Activated CD8-positive, alpha-beta memory T cell treated with anti-CD3 and anti-CD28 coated beads, Interleukin-2, amount 50 U/mL, for 4 hours (primary cell): ENCODE measurements around the gene ZNF236.
"Not testable (repeated sequence)": the region's sequence is repeated elsewhere in the genome, so short reads cannot be mapped to it uniquely, and the experiment has no call there.

Experiments
- DNase-seq: peaks from one replicate; pipeline ENCODE4 v3.0.0-alpha.2; 2020

ZNF236 gene

DNA sequence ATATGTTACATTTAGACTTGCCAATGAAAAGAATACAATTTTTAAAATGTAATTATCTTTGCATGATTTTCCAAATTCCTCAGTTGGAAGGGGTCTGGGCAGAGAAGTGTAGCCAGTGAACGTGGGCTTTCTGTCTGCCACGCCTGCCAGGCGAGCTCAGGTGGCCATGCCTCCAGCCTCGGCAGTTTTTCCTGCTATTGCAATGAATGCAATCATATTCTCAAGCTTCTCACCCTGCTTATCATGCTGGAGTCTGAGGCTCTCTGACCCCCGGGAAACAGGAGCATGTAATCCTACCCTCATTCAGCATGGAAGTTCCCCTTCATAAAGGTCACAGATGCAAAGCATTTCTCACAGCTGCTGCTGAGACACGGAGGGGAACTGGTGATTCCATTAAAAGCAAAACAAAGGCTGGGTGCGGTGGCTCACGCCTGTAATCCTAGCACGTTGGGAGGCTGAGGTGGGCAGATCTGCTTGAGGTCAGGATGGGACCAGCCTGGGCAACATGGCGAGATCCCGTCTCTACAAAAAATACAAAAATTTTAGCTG lies 155.4 kb downstream of the ZNF236 start:
- DNase-seq: no peak

DNA sequence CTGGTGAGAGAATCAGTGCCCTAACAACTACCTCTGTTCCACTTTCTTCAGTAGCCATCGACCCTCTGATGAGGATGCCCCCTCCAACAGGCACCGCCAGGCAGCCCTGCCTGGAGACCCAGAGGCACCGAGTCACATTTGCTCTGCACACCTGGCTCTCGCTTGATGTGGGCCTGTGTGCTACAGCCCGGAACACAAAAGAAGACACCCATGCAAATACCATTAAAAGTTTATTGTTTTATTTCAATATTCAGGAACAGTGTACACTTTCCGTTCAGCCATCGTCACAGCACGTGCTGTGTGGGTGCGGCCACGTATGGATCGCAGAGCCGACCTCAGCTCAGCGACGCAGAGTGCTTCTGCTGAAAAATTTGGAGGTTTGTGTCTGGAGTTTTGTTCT lies 156.3 kb downstream of the ZNF236 start:
- no peak for DNase-seq

DNA sequence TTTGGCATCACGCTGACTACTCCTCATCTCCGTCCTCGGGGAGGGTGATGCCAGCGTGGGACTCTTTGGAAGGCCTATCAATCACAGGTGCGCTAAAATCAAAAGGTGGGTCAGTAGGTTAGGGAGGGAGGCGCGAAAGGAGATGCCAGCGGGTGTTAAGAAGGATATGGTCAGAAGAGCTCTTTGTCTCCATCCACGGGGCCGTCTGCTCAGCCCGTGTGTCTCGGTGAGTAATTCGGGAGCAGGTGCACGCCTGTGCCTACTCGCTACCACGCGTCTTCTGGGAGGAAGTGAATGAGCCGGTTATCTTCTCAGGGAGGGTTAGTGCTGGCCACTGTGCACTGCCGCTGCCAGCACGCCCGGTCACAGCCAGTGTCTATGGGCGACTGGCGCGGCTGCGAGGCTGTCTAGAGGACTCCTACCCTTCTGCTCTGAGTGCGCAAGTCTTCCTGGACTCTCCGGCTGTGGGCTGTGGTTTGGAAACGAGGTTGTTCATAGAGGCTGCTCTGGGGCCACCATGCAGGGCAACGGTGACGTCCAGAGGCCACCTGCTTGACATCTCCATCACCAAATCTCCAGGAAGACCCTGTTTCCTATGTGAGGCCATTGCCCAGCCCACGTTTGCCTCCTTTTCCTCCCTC lies 156.9 kb downstream of the ZNF236 start:
- no peak for DNase-seq

DNA sequence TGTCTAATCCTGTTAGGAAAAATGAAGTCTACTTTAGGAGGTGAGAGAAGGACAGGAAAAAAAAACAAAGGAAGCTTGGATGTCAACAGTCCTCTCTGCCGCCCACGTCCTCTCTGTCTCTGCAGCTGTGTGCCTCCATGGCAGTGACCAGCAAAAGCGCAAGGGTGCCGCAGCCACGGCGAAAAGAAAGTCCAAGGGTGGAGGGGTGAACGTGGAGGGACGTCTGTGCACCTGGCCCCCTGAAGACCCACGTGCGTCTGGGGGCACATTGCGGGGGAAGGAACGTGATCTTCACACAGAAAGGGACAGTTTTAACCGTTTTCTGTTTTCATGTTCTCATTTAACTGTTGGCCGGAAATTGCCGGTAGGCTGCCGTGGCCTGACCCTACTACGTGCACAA lies 157.5 kb downstream of the ZNF236 start:
- DNase-seq: no peak

DNA sequence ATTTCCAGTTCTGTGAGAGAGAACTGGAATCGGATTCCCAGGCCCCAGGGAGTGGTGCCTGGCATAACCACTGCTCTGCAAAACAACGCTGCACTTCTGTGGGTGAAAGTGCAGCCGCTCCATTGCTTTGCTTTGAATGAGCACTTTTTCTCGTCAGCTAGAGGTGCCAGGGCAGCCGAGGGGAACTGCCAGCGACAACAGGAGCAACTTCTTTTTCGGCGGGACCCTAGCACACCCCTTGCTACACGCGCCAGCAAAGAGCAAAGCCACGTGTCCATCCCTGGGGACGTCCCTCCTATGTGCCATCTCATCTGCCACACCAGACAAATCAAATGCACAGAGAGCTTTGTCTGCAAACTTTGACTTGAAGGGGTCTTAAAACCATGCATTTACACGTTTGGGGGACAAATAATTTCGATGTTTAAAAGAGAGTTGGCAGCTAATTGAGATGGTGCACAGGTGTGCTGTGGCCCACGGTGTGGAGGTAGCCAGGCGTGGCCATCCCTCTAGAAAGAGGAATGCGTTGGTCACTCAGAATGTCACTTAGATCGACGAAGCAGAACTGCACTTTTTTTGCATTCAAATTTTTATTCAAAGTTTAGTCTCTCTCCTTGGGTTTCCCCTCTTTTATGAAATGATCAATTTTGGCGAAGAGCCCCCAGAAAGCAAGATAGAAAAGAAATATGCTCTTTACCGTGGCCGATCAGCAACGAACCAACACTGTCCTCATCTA lies 158.5 kb downstream of the ZNF236 start:
- no peak for DNase-seq

DNA sequence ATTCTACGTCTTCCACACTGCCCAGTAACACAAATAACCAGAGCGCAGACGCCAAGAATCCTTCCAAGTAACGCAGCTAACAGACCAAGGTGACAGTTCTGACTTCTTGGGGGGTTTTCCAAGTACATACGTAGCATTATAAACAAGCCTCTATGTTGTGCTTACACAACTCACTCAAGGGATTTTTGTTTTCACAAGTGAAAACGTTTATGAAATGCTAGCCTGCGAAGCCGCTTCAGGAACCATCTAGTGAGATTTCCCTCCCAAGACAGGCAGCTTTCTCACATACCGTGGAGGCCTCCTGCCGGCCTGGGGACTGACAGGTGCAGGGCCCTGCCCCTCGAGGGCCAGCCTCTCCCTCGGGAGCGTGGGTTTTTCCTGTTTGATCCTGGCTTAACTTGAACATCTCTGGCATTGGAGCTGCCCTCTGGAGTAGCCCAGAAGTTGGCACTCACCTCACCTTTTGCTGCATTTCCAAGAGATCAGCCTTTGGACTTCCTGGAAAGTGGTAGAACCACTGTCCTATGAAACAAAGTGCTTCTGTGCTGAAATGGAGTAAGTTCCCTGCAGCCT lies 159.1 kb downstream of the ZNF236 start:
- no peak for DNase-seq

DNA sequence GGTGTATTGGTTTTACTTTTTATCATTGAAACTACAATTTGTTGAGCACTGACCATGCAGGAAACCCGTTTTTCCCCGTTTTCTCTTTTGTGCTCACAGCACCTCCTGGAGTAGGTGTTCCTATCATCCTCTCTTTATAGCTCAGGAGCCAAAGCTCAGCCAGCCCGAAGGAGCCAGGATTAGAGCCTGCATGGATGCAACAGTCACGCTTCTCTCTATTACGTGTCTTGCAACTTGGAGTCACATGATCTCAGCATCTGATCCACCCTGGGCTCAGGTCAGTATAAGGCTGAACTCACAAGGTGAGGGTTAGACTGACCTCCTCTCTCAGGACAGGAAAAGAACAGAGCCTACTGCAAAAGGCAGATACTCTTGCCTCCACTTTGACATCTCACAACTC lies 159.7 kb downstream of the ZNF236 start:
- no peak for DNase-seq

DNA sequence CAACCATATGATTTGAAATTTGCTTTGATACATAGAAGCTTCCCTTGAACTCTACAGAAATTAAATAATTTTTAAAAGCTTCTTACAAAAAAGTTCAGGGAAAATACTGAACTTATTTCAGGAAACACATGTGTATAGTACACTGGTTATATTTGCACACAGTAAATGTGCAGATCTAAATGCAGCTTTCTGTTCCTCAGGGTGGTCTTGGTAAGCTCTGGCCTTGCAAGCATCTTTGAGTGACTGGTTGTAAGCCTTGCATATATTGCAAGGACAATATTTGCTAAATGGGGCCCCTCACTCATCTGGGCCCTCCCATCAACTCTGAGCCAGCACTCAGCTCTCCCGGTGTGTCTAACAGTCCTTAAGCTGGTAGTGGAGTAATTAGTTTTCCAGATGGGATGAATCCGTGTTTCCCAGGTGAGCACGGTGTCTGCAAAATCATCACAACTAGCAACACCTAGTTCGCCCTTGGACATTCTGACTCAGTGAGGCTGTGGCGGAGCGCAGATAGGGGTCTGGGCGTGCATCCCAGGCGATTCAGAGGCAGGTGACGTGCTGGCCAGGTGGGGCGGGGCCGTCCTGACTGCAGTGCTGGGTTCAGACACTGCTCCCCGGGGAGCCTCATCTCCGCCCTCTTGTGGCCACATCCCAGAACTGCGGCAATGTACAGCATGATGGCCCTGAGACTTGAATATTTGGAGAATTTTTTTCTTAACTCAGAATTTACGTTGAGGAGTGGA lies 160.7 kb downstream of the ZNF236 start:
- peak; percentile 87 for DNase-seq

DNA sequence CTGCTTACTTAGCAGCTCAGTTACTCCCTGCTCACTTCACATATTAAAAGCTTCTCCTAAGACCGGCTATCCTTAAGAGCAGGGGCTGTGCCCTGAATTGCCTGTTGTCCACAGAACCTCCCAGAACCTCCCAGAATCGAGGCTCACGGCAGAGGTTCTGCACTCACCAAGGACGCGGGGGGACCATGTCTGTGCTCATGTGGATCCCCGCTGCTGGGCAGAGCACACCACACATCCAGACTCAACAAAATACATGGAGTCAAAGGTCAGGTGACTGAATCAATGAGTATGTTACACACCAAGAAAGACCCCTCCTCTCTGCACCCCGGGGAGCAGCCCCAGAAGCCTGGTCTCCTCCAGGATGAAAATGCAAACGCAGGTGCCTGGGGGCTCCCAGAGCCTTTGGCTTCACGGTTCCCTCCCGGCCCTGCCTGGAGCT lies 161.3 kb downstream of the ZNF236 start:
- DNase-seq: no peak

DNA sequence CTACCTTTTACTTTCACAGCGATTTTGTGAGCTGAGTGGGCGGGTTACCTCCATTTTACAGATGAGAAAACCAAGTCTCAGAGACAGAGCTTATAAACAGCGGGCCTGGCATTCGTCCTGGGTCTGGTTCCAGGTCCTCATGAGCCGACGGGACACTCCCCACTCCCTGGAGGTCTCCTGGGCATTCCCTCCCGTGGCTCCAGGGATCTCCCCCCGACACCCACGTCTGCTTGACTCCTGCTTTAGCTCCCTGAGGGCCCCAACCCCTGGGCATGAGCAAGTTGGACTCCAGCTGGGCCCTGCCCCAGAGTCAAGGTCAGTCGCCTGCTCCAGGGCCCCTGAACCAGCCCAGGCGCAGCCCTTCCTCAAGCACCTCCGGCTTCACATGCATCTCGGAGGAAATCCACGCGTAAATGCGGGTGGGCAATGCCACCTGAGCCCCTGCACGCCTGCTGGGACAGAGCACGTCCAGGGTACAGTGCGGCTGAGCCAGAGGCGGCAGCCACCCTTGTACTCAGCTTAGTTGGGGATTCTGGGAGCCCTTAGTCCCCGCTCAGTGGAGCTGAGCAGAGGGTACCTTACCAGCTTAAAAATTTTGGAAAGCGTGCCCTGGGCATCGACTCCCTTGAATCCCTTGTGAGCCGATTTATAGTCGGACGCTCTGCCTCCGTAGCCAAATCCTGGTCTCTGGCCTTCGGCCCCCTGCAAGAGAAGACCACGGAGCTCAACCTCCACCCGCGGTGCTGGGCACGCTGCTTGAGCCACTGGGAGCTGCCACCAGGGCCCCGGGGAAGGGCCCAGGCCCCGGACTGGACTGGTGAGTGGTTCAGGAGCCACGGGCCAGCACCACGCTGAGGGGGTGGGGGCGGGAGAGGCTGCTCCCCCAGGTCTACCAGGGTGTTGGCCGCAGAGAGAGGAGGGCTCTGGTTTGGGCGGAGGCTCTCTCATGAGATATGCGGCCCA lies 162.1 kb downstream of the ZNF236 start:
- DNase-seq: peak; percentile 13

DNA sequence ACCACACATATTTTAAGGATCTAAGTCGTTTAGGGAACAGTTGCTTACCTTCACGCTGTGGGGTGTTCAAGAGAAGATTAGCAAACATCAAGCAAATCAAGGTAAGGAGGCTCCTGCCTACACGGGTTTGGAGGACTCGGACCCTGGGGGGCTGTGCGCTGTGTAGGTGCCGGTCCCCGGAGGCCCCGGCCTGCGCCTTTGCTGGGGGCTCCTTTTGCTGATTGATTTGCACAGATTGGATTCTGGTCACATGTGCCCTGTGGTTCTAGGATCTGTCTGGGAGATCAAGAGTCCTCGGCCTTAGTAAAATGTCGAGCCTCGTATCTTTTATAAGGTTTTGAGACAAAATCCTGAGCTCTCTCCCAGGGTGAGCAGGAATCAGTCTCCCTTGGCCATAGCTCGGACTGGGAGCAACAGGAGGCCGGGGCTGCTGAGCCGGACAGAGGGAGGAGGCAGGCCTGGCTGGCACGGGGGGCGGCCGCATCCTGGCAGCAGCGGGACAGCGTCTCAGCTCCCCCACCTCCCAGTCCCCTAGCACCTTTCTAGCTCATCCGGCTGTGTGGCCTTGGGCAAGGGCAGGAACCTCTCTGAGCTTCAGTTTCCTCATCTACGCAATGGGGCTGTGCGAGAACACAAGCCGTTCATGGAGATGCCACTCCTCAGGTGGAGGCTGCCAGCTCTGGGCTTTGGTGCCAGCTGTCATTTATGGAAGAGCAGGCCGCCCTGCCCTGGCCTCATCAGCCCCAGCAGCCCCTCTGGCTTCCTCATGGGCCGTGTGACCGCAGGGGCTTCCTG lies 163.0 kb downstream of the ZNF236 start:
- peak; percentile 4 for DNase-seq

DNA sequence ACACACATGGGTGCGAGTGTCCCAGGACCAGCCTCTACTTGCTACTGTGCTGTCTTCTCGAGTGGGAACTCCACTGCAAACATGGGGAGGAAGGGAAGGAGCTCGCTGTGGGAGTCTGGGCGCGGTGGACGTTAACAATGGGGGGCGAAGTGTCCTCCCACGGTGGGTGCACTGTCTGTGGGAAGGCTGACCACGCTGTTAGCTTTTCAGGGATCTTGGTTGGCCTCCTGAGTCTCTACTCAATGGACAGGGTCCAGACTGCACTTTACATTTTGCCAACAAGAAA lies 163.5 kb downstream of the ZNF236 start:
- DNase-seq: no peak

DNA sequence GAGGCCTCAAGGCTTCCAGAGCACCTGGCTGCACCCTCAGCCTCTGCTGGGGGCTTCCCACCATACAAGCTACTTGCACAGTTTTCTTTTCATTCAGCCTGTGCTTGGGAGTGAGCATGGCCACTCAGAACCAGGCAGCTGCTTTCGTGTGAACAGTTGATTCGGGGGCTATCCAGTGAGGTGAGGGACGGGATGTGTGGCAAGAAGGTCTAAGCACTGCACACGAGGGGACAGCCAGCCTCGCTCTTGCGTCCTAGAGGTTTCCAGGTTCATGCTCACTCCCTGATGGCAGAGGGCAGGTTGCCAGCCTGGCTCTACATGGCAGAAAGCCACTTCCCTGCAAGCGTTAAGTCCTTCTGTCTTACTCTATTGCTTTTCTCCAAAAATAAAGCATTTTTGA lies 164.0 kb downstream of the ZNF236 start:
- DNase-seq: no peak

DNA sequence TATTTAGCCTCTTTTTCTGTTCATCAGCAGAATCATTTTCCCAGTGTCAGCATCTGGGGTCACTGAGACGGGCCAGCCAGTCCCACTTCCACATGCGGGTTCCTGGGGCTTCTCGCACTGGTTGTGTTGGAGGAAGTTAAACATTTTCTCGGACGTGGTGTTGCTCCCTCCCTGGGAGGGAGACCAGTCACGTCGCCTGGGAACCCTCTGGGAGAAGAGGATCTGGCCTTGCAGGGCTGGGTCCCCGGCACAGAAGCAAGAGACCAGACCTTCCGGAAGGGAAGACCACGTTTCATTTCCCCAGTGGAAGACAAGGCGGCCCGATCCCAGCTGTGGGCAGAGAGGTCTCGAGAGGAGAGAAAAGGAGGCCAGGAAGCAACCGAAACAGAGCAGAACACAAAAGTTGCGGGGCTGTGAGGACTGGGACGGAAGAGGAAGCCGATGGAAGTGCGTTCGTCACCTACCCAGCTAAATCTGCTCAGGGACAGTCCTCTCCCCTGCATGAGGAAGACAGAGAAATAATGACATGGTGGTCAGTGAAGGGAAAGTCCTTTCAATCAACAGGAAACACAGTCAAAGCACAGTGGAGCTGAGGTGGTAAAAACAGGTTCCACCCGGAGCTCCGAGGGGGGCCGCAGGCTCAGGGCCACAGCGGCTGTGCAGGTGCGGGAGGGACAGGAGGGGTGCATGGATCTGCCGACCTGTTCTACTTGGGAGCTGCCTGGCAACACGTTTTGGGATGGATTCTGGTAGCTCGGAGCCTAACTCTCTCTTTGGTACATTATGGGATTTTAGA lies 165.9 kb downstream of the ZNF236 start:
- DNase-seq: no peak

DNA sequence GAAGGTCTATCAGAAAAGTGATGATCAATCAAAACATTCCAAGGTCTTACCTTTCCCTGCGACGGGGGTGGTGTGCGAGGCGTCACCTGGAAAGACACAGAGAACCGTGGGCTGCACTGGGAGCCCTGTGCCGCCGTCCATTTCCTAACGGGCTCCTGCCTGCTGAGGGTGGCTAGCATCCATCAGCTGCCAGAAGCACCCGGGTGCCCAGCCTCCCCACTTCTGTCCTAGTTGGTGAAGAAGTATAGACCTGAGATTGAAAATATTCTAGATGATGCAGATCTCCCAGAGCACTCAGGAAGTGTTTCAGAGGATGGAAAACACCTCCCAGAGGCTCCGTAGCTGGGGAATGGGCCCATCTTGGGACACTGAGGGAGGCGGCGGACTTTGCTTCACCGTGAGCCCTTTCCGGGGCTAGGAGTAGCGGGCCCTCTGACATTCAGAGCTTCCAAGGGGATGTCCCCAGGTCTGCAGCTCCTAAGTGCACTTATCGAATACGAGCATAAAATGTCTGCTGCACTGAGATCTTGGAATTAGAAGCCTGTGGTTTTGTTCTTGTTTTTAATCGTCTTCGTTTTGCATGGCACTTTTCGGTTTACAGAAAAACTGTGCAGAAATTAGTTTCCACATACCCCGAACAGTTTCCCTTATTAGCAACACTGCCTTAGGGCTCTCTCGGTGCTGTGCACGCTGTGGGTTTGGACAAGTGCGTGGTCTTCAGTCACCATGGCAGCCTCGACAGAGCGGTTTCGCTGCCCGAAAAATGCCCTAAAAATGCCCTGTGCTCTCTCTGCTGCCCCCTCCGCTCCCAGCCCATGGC lies 166.7 kb downstream of the ZNF236 start:
- no peak for DNase-seq

DNA sequence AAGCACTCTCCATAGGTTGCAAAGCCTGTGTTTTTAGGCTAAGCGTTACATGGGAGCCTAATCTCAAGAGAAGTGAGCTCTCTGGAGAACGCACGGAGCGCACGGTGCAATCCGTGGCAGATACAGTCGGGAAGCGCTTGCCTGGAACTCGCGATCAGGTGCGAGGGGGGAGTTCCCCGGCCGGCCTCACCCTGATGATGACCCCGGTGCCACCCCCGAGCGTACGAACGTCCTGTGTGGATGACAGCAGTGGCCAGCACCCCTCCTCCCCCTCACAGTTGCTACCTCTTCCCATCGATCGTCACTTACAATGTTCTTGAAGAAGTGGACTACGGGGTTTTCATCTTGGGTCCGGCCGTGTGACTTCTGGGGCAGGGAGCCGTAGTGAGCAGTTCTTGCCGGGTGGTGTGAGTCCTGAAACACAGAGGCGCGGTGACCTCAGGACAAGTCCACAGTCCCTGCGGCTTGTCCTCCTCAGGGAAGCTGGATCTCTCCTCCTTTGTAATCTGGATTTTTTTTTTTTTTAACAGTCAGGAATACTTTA lies 167.4 kb downstream of the ZNF236 start:
- DNase-seq: no peak

DNA sequence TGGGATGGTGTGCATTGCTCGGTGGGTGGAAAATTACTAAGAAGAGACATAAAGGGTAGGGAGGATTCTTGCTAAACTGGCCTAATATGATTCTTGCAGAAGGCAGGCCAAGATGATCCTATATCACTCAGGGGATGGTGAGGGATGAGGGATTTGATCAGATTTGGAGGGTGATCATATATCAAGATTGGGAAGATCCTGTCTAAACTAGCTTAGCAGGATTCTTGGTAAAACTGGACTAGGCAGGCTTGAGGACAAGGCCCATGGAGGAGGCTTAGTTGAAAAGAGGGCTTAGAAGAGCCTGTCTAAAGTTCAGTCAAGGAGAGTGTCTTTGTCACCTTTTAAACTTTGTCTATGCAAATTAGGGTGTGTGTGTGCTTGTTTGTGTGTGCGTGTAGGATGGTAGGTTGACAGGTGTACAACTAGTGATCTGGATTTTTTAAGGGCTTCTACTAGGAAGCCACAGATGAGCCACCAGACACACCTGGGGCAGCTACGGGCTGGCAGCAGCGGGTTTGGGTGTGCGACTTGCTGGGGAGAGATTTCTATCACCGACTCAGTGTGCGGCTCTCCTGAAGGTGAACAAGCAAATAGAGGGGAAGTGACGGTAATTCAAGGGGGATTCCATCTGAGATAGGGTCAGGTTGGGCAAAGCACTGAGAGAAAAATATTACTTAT lies 168.1 kb downstream of the ZNF236 start:
- DNase-seq: not testable (repeated sequence)

DNA sequence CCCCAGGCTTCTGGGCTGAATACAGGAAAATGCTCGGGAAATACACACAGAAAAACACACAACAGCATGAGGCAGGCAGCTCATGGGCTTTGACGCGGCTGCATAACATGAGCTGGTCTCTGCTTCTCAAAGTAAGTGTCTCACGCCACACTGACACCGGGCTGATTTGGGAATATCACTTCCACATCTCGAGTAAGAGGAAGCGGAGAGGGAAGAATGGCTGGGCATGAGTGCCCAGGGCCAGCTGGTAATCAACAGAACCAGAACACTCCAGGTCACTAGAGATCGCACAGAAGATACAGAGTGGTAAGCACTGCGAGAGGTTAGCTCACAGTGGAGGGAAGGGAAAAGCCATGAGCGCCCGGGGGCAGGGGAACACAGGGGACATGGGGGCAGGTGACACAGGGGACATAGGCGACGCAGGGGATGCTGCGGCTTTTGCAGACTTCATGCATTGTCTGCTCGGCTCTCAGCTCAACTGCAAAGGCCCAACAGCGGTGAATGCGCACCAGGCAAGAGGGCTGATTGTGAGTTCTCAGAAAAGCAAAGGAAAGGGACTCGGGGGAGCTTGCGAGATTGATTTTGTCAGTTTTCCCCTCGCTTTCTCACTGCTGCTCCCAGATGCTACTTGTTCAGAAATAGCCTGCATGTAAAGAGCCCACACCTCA lies 168.8 kb downstream of the ZNF236 start:
- DNase-seq: no peak
